ENCODE data around the gene FLVCR1. TPM values are rescaled to one million over a fixed set of nuclear protein-coding genes. Genes with fewer than 3 reads are reported as not detected.

The FLVCR1 gene
- polyA plus RNA-seq, 4 donors = 4.4 to 30.1 (median 14.1) TPM

GRCh38 chr1:212942679-212943392 is 84.8 kb downstream of the FLVCR1 start:
- WGBS, 3 donors = 80 to 91% (median 82%) methylated on average over 6 of the region's 6 CpGs
- DNase-seq (no peak), FAIRE-seq (no peak)
- peaks cover 0 to 7% of the 10 kb centered on the region in 2 donors for H3K9me3 ChIP-seq (ENCODE audit: control insufficient read depth in 2 of 2, insufficient read depth in 1 of 2, low read depth in 1 of 2, low read length in 1 of 2)
- no peaks in the 10 kb centered on the region for H3K27me3 ChIP-seq (ENCODE audit: control insufficient read depth in 3 of 3, insufficient read depth in 3 of 3, low read length in 3 of 3)
- H3K4me3 ChIP-seq (ENCODE audit: low read depth in 1 of 3, low read length in 3 of 3) = no peak overlapping the region
- peak overlapping the region in 1 of 3 donors; percentile 21 for H3K27ac ChIP-seq (ENCODE audit: low read depth in 1 of 3, low read length in 2 of 3)
- no peaks in the 10 kb centered on the region for H3K4me1 ChIP-seq (ENCODE audit: control insufficient read depth in 3 of 3, insufficient read depth in 2 of 3, low read depth in 1 of 3, low read length in 2 of 3)
- H3K36me3 ChIP-seq (ENCODE audit: control insufficient read depth in 3 of 3, insufficient read depth in 2 of 3, low read depth in 1 of 3, low read length in 3 of 3) = no peaks in the 10 kb centered on the region

- 68 to 81% (median 80%) methylated on average over 4 of the region's 4 CpGs for WGBS, 3 donors
- no peak for DNase-seq
- H3K9me3 ChIP-seq (ENCODE audit: control insufficient read depth in 2 of 2, insufficient read depth in 1 of 2, low read depth in 1 of 2, low read length in 1 of 2) = peaks cover 0 to 7% of the 10 kb centered on the region in 2 donors
- no peaks in the 10 kb centered on the region for H3K27me3 ChIP-seq (ENCODE audit: control insufficient read depth in 3 of 3, insufficient read depth in 3 of 3, low read length in 3 of 3)
- H3K27ac ChIP-seq (ENCODE audit: low read depth in 1 of 3, low read length in 2 of 3) = no peak overlapping the region
- H3K4me3 ChIP-seq (ENCODE audit: low read depth in 1 of 3, low read length in 3 of 3) = no peak overlapping the region
- no peak for FAIRE-seq
- no peaks in the 10 kb centered on the region for H3K4me1 ChIP-seq (ENCODE audit: control insufficient read depth in 3 of 3, insufficient read depth in 2 of 3, low read depth in 1 of 3, low read length in 2 of 3)
- no peaks in the 10 kb centered on the region for H3K36me3 ChIP-seq (ENCODE audit: control insufficient read depth in 3 of 3, insufficient read depth in 2 of 3, low read depth in 1 of 3, low read length in 3 of 3)
Measured at GRCh38 chr1:212943393-212943710, 85.3 kb downstream of the FLVCR1 start.

- no peak for DNase-seq
- H3K27me3 ChIP-seq (ENCODE audit: control insufficient read depth in 3 of 3, insufficient read depth in 3 of 3, low read length in 3 of 3) = peaks cover 0 to 2% (median 0%) of the 10 kb centered on the region in 3 donors
- peaks cover 0 to 7% of the 10 kb centered on the region in 2 donors for H3K9me3 ChIP-seq (ENCODE audit: control insufficient read depth in 2 of 2, insufficient read depth in 1 of 2, low read depth in 1 of 2, low read length in 1 of 2)
- FAIRE-seq = no peak
- 78 to 89% (median 88%) methylated on average over 6 of the region's 6 CpGs for WGBS, 3 donors
- H3K4me1 ChIP-seq (ENCODE audit: control insufficient read depth in 3 of 3, insufficient read depth in 2 of 3, low read depth in 1 of 3, low read length in 2 of 3) = no peaks in the 10 kb centered on the region
- H3K36me3 ChIP-seq (ENCODE audit: control insufficient read depth in 3 of 3, insufficient read depth in 2 of 3, low read depth in 1 of 3, low read length in 3 of 3) = no peaks in the 10 kb centered on the region
- no peak overlapping the region for H3K27ac ChIP-seq (ENCODE audit: low read depth in 1 of 3, low read length in 2 of 3)
- H3K4me3 ChIP-seq (ENCODE audit: low read depth in 1 of 3, low read length in 3 of 3) = no peak overlapping the region
Measured at GRCh38 chr1:212944229-212944901, 86.3 kb downstream of the FLVCR1 start.

- no peaks in the 10 kb centered on the region for H3K36me3 ChIP-seq (ENCODE audit: control insufficient read depth in 3 of 3, insufficient read depth in 2 of 3, low read depth in 1 of 3, low read length in 3 of 3)
- peaks cover 0 to 2% (median 0%) of the 10 kb centered on the region in 3 donors for H3K4me1 ChIP-seq (ENCODE audit: control insufficient read depth in 3 of 3, insufficient read depth in 2 of 3, low read depth in 1 of 3, low read length in 2 of 3)
- 89 to 90% (median 90%) methylated on average over 2 of the region's 2 CpGs for WGBS, 3 donors
- DNase-seq = no peak
- H3K27ac ChIP-seq (ENCODE audit: low read depth in 1 of 3, low read length in 2 of 3) = no peak overlapping the region
- H3K27me3 ChIP-seq (ENCODE audit: control insufficient read depth in 3 of 3, insufficient read depth in 3 of 3, low read length in 3 of 3) = peaks cover 0 to 9% (median 0%) of the 10 kb centered on the region in 3 donors
- H3K9me3 ChIP-seq (ENCODE audit: control insufficient read depth in 2 of 2, insufficient read depth in 1 of 2, low read depth in 1 of 2, low read length in 1 of 2) = peaks cover 0 to 7% of the 10 kb centered on the region in 2 donors
- FAIRE-seq = no peak
- no peak overlapping the region for H3K4me3 ChIP-seq (ENCODE audit: low read depth in 1 of 3, low read length in 3 of 3)
Measured at GRCh38 chr1:212945056-212945455, 87.0 kb downstream of the FLVCR1 start.

- 87 to 91% (median 88%) methylated on average over 4 of the region's 4 CpGs for WGBS, 3 donors
- Histone ChIP-seq H3K27ac (ENCODE audit: low read depth in 1 of 3, low read length in 2 of 3) (no peak overlapping the region), H3K4me1 (ENCODE audit: control insufficient read depth in 3 of 3, insufficient read depth in 2 of 3, low read depth in 1 of 3, low read length in 2 of 3) (peaks cover 0 to 4% (median 0%) of the 10 kb centered on the region in 3 donors), H3K36me3 (ENCODE audit: control insufficient read depth in 3 of 3, insufficient read depth in 2 of 3, low read depth in 1 of 3, low read length in 3 of 3) (no peaks in the 10 kb centered on the region), H3K9me3 (ENCODE audit: control insufficient read depth in 2 of 2, insufficient read depth in 1 of 2, low read depth in 1 of 2, low read length in 1 of 2) (peaks cover 0 to 5% of the 10 kb centered on the region in 2 donors), H3K4me3 (ENCODE audit: low read depth in 1 of 3, low read length in 3 of 3) (no peak overlapping the region), H3K27me3 (ENCODE audit: control insufficient read depth in 3 of 3, insufficient read depth in 3 of 3, low read length in 3 of 3) (peaks cover 0 to 12% (median 0%) of the 10 kb centered on the region in 3 donors)
- FAIRE-seq (no peak), DNase-seq (no peak)
Measured at GRCh38 chr1:212945463-212946160, 87.5 kb downstream of the FLVCR1 start.

- Histone ChIP-seq H3K9me3 (ENCODE audit: control insufficient read depth in 2 of 2, insufficient read depth in 1 of 2, low read depth in 1 of 2, low read length in 1 of 2) (peaks cover 0 to 3% of the 10 kb centered on the region in 2 donors), H3K27me3 (ENCODE audit: control insufficient read depth in 3 of 3, insufficient read depth in 3 of 3, low read length in 3 of 3) (peaks cover 0 to 23% (median 0%) of the 10 kb centered on the region in 3 donors), H3K36me3 (ENCODE audit: control insufficient read depth in 3 of 3, insufficient read depth in 2 of 3, low read depth in 1 of 3, low read length in 3 of 3) (no peaks in the 10 kb centered on the region), H3K4me1 (ENCODE audit: control insufficient read depth in 3 of 3, insufficient read depth in 2 of 3, low read depth in 1 of 3, low read length in 2 of 3) (peaks cover 0 to 7% (median 0%) of the 10 kb centered on the region in 3 donors), H3K4me3 (ENCODE audit: low read depth in 1 of 3, low read length in 3 of 3) (no peak overlapping the region), H3K27ac (ENCODE audit: low read depth in 1 of 3, low read length in 2 of 3) (no peak overlapping the region)
- FAIRE-seq (no peak), DNase-seq (no peak)
Measured at GRCh38 chr1:212946872-212947271, 88.8 kb downstream of the FLVCR1 start.

Other genes starting within 250 kb of the FLVCR1 start
- gene ATF3, start 249.5 kb upstream of the FLVCR1 start, polyA plus RNA-seq = 10 to 100 TPM; 20.8 to 41.2 (median 28.7) TPM
- gene BATF3, start 158.4 kb upstream of the FLVCR1 start, polyA plus RNA-seq = 1 to 10 TPM in 3 of 4 donors, not detected in 1; 1.5 to 3.8 (median 3.6) TPM
- 10 to 100 TPM; 20.6 to 33.3 (median 22.6) TPM for gene NSL1, start 66.5 kb upstream of the FLVCR1 start, polyA plus RNA-seq
- gene TATDN3, start 66.4 kb upstream of the FLVCR1 start, polyA plus RNA-seq = 1 to 10 TPM; 5.6 to 9.9 (median 7.7) TPM
- under 1 TPM in 1 of 4 donors, not detected in 3; 0.19 TPM for gene SPATA45, start 10.6 kb upstream of the FLVCR1 start, polyA plus RNA-seq
- gene VASH2, start 92.3 kb downstream of the FLVCR1 start, polyA plus RNA-seq = 1 to 10 TPM in 1 of 4 donors, under 1 TPM in 2, not detected in 1; 0.27 to 3.6 (median 0.30) TPM
- 10 to 100 TPM in 2 of 4 donors, 1 to 10 TPM in 2; 5.7 to 32.2 (median 9.9) TPM for gene ANGEL2, start 157.6 kb downstream of the FLVCR1 start, polyA plus RNA-seq
- 10 to 100 TPM in 1 of 4 donors, 1 to 10 TPM in 3; 5.7 to 11.1 (median 5.8) TPM for gene RPS6KC1, start 193.0 kb downstream of the FLVCR1 start, polyA plus RNA-seq